ENCODE measurements around the gene CPAMD8.

CPAMD8 gene

GRCh38 chr19:16931306-16931705 lies 95.3 kb downstream of the CPAMD8 start:
- Mint-ChIP-seq H3K36me3 (ENCODE audit: low read depth) (peaks cover 66% of the 10 kb centered on the region), H3K27ac (no peak overlapping the region), H3K9me3 (peaks cover 55% of the 10 kb centered on the region), H3K27me3 (ENCODE audit: low read depth) (no peaks in the 10 kb centered on the region), H3K4me1 (no peaks in the 10 kb centered on the region), H3K4me3 (no peak overlapping the region)
- no peak for TF ChIP-seq CTCF (IDR thresholded peaks at IDR 0.05; ENCODE audit: unreplicated experiment in 3 of 3)

GRCh38 chr19:16930753-16931152 lies 95.9 kb downstream of the CPAMD8 start:
- no peak overlapping the region for H3K4me3 Mint-ChIP-seq
- no peaks in the 10 kb centered on the region for H3K27me3 Mint-ChIP-seq (ENCODE audit: low read depth)
- no peaks in the 10 kb centered on the region for H3K4me1 Mint-ChIP-seq
- peaks cover 61% of the 10 kb centered on the region for H3K36me3 Mint-ChIP-seq (ENCODE audit: low read depth)
- no peak for TF ChIP-seq CTCF (IDR thresholded peaks at IDR 0.05; ENCODE audit: unreplicated experiment in 3 of 3)
- no peak overlapping the region for H3K27ac Mint-ChIP-seq
- H3K9me3 Mint-ChIP-seq: peaks cover 51% of the 10 kb centered on the region

- H3K27ac Mint-ChIP-seq: no peak overlapping the region
- H3K27me3 Mint-ChIP-seq (ENCODE audit: low read depth): no peaks in the 10 kb centered on the region
- TF ChIP-seq CTCF (IDR thresholded peaks at IDR 0.05; ENCODE audit: unreplicated experiment in 3 of 3): no peak
- H3K4me1 Mint-ChIP-seq: no peaks in the 10 kb centered on the region
- peaks cover 44% of the 10 kb centered on the region for H3K9me3 Mint-ChIP-seq
- H3K36me3 Mint-ChIP-seq (ENCODE audit: low read depth): peaks cover 60% of the 10 kb centered on the region
- no peak overlapping the region for H3K4me3 Mint-ChIP-seq
Observed at GRCh38 chr19:16928916-16929315, 97.7 kb downstream of the CPAMD8 start.

- Mint-ChIP-seq H3K27ac (no peak overlapping the region), H3K4me1 (no peaks in the 10 kb centered on the region), H3K36me3 (ENCODE audit: low read depth) (peaks cover 56% of the 10 kb centered on the region), H3K27me3 (ENCODE audit: low read depth) (no peaks in the 10 kb centered on the region), H3K9me3 (peaks cover 38% of the 10 kb centered on the region), H3K4me3 (no peak overlapping the region)
- TF ChIP-seq CTCF (IDR thresholded peaks at IDR 0.05; ENCODE audit: unreplicated experiment in 3 of 3): no peak
Observed at GRCh38 chr19:16928351-16928750, 98.3 kb downstream of the CPAMD8 start.

- no peaks in the 10 kb centered on the region for H3K4me1 Mint-ChIP-seq
- no peaks in the 10 kb centered on the region for H3K27me3 Mint-ChIP-seq (ENCODE audit: low read depth)
- H3K4me3 Mint-ChIP-seq: no peak overlapping the region
- peaks cover 37% of the 10 kb centered on the region for H3K9me3 Mint-ChIP-seq
- TF ChIP-seq CTCF (IDR thresholded peaks at IDR 0.05; ENCODE audit: unreplicated experiment in 3 of 3): no peak
- H3K27ac Mint-ChIP-seq: no peak overlapping the region
- H3K36me3 Mint-ChIP-seq (ENCODE audit: low read depth): peaks cover 58% of the 10 kb centered on the region
Observed at GRCh38 chr19:16927883-16928282, 98.7 kb downstream of the CPAMD8 start.

- Mint-ChIP-seq H3K27ac (no peak overlapping the region), H3K36me3 (ENCODE audit: low read depth) (peaks cover 54% of the 10 kb centered on the region), H3K4me3 (no peak overlapping the region), H3K4me1 (no peaks in the 10 kb centered on the region), H3K27me3 (ENCODE audit: low read depth) (no peaks in the 10 kb centered on the region), H3K9me3 (peaks cover 20% of the 10 kb centered on the region)
- TF ChIP-seq CTCF (IDR thresholded peaks at IDR 0.05; ENCODE audit: unreplicated experiment in 3 of 3): no peak
Observed at GRCh38 chr19:16922949-16923348, 103.7 kb downstream of the CPAMD8 start.

Measured in nephron (organoid).